ENCODE data around the gene RNF103.
A peak's percentile ranks its signal among the peaks of the same experiment; 100 is the strongest.

Gene RNF103

GRCh38 chr2:86562922-86563649 is 60.6 kb downstream of the RNF103 start, which contains the start of gene CHMP3:
Gene CHMP3, minus strand, starts transcription at chr2:86563443. Its CDS starts 95 bp downstream, at chr2:86563348.
- DNase-seq: peak; percentile 93 to 97

- no peak for DNase-seq
Measured at GRCh38 chr2:86562485-86562921, 61.2 kb downstream of the RNF103 start.

GRCh38 chr2:86557836-86558235 is 65.8 kb downstream of the RNF103 start:
- no peak for DNase-seq

GRCh38 chr2:86556508-86556907 is 67.2 kb downstream of the RNF103 start:
- no peak for DNase-seq
